Fibroblast of pulmonary artery (primary cell): ENCODE results near the gene RTN1.

Experiments
- DNase-seq: peaks from one replicate; pipeline ENCODE4 v3.0.0-alpha.2; 2010; ENCODE audit warnings: low read depth
- H3K4me3 ChIP-seq: replicated peaks from 2 replicates; pipeline ENCODE4 v1.5.1; 2011; ENCODE audit warnings: low read depth, mild to moderate bottlenecking, control low read depth, low read length, moderate library complexity
- TF ChIP-seq, protein P1 (sequence below): IDR thresholded peaks from 2 replicates; pipeline ENCODE4 v1.5.1; 2011; ENCODE audit warnings: mild to moderate bottlenecking, control low read depth, low read length, inconsistent platforms; ENCODE audit errors: missing control alignments

RTN1 gene

DNA sequence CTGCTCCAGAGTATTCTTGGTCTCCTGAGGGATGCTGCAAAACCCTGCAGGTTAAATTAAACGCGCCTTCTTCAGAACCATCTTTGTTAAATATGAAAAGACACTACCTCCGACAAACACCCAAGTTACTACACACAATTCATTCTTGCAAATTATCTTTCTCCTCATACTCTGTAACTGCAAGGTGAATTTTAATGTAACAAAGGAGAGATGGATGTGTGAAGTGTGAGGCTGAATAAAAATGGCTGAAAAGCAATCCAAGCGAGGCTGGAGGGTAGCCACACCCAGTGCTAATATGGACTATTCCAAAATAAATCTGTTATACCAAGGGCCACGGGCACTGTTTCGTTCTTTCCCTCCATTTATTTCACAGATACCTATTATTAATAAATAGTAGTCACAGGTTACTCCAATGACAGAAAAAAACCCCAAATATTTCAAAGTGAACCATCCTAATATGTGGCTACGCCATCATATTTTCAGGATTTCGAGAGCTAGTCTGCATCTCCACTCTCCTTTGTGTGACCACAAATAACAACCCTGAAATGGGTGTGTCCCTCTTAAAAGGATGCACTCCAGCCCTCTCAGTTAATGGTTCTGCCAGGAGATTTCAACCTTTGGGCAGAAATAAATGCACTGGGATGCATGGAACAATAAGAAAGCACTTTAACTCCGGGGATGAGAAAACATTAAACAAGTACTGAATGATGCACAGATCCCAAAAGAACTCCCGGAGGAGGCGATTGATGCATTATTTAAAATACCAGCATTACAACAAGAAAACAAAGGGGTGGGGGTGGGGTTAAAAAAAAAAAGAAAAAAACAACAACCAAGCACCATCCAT is 240.9 kb downstream of the RTN1 start:
- no peak overlapping the region for H3K4me3 ChIP-seq
- TF ChIP-seq, protein P1, sequence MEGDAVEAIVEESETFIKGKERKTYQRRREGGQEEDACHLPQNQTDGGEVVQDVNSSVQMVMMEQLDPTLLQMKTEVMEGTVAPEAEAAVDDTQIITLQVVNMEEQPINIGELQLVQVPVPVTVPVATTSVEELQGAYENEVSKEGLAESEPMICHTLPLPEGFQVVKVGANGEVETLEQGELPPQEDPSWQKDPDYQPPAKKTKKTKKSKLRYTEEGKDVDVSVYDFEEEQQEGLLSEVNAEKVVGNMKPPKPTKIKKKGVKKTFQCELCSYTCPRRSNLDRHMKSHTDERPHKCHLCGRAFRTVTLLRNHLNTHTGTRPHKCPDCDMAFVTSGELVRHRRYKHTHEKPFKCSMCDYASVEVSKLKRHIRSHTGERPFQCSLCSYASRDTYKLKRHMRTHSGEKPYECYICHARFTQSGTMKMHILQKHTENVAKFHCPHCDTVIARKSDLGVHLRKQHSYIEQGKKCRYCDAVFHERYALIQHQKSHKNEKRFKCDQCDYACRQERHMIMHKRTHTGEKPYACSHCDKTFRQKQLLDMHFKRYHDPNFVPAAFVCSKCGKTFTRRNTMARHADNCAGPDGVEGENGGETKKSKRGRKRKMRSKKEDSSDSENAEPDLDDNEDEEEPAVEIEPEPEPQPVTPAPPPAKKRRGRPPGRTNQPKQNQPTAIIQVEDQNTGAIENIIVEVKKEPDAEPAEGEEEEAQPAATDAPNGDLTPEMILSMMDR, result no peak
- no peak for DNase-seq

DNA sequence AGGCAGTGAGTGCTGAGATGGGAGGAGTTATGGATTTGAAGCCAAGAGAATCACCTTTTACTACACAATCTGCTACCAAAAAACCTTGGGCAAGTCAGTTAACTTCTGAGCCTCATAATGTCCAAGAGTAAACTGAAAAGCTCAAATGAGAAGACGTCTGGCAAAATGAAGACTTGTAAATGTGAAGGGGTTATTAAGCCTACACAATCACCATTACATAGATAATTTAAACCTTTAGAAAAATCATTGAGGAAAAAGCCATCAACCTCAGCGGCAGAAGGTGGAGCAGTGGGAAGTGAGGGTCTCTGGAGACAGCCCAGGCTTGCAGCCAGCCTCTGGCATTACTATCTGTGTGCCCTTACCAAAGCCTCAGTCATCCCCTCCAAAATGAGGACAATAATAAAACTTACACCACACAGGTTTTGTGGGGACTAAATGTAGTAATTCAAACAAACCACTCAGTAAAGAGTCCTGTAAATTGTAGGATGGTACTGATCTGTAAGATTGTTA is 243.5 kb downstream of the RTN1 start:
- H3K4me3 ChIP-seq, result no peak overlapping the region
- DNase-seq, result no peak
- TF ChIP-seq, protein P1, result no peak

DNA sequence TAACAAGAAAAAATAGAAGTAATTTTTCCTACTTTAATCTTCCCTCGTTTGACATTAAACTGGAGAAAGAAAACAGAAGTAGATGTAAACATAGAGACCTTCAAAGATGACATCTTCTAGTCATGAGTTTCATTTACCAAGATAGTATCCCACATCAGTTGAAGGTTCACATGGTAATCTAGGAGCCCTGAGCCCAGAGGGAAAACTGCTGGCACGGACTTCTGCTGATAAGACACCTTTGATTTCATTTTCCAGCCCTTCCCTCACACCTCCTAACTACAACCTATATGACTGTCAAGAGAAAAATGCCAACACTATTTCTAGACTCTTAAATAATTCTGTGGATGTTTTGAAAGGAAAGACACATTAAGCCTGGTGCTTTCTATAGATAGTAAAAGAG is 247.9 kb downstream of the RTN1 start:
- TF ChIP-seq, protein P1, result no peak
- no peak overlapping the region for H3K4me3 ChIP-seq
- DNase-seq, result no peak

DNA sequence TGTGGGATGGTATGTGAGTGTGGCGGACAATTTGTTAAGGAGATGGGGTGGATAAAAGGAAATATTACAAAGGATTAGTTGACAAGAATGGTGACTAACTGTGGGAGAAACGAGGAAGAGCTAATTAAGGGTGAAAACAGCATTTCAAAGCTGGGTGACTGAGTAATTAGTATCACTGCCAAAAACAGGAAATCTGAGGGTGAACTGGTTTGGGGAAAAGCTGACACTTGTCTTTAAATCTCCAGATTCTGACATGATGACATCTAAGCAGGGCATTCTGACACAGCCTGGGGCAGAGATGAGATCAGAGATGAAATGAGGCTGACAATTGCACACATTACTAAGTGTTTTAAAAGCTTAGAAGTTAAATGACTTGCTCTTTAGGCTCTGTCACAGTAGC is 251.5 kb downstream of the RTN1 start:
- H3K4me3 ChIP-seq, result no peak overlapping the region
- DNase-seq, result no peak
- TF ChIP-seq, protein P1, result no peak

- no peak for DNase-seq
- no peak overlapping the region for H3K4me3 ChIP-seq
- TF ChIP-seq, protein P1, result no peak
These were observed 269.5 kb downstream of the RTN1 start for GRCh38 chr14:59601056-59601455.

- H3K4me3 ChIP-seq, result no peak overlapping the region
- DNase-seq, result no peak
- TF ChIP-seq, protein P1, result no peak
These were observed 270.2 kb downstream of the RTN1 start for GRCh38 chr14:59600211-59600945.
